DND-41 (cell line): ENCODE data around the gene C1orf210.

ENCODE experiments used
- ATAC-seq: fragments of 200-7000 bp; cut with Tn5 transposase; 3 replicates; pipeline ENCODE4 v1.9.1; 2021; ENCODE audit warnings: low read depth; ENCODE audit not compliant: insufficient read depth
- DNase-seq: peaks from one replicate; pipeline ENCODE4 v3.0.0-alpha.2; 2020
- H2AFZ ChIP-seq: 2 replicates; pipeline ENCODE4 v1.6.0; 2012; ENCODE audit warnings: low read depth, low read length
- H3K27ac ChIP-seq: 2 replicates; pipeline ENCODE4 v1.5.1; 2012; ENCODE audit warnings: low read length, inconsistent platforms
- H3K27me3 ChIP-seq: fragments of 200-600 bp; sonication (generic); 2 replicates; pipeline ENCODE4 v1.6.0; 2012; ENCODE audit warnings: low read length, mild to moderate bottlenecking, inconsistent platforms; ENCODE audit not compliant: insufficient read depth, poor library complexity
- H3K36me3 ChIP-seq: 2 replicates; pipeline ENCODE4 v1.5.1; 2012; ENCODE audit warnings: low read length, inconsistent platforms; ENCODE audit not compliant: insufficient read depth
- H3K4me1 ChIP-seq: 2 replicates; pipeline ENCODE4 v1.5.1; 2012; ENCODE audit warnings: mild to moderate bottlenecking, low read length; ENCODE audit not compliant: insufficient read depth
- H3K4me2 ChIP-seq: 2 replicates; pipeline ENCODE4 v1.6.0; 2012; ENCODE audit warnings: mild to moderate bottlenecking, moderate library complexity, low read length, inconsistent platforms; ENCODE audit not compliant: insufficient read depth
- H3K4me3 ChIP-seq, 2 experiments: fragments of 200-600 bp in 1 of 2; shearing (Covaris generic) in 1 of 2; 2 replicates each; pipeline ENCODE4 v1.5.1; 2012 to 2016; ENCODE audit warnings: inconsistent platforms in 2 of 2, low read length in 2 of 2, mild to moderate bottlenecking in 2 of 2, low read depth in 1 of 2, moderate library complexity in 1 of 2
- H3K79me2 ChIP-seq: 2 replicates; pipeline ENCODE4 v1.6.0; 2012; ENCODE audit warnings: low read length, inconsistent platforms; ENCODE audit not compliant: insufficient read depth
- H3K9ac ChIP-seq: 2 replicates; pipeline ENCODE4 v1.6.0; 2012; ENCODE audit warnings: low read depth, mild to moderate bottlenecking, inconsistent platforms, low read length, moderate library complexity
- H3K9me3 ChIP-seq: 2 replicates; pipeline ENCODE4 v1.5.1; 2012; ENCODE audit warnings: low read length, moderate library complexity, mild to moderate bottlenecking, inconsistent platforms; ENCODE audit not compliant: insufficient read depth, severe bottlenecking
- H4K20me1 ChIP-seq: 2 replicates; pipeline ENCODE4 v1.6.0; 2012; ENCODE audit warnings: low read length; ENCODE audit not compliant: insufficient read depth
- CTCF ChIP-seq: IDR thresholded peaks from 2 replicates; pipeline ENCODE4 v1.5.1; 2012; ENCODE audit warnings: borderline replicate concordance, low read length, moderate library complexity, mild to moderate bottlenecking; ENCODE audit not compliant: poor library complexity, severe bottlenecking; ENCODE audit errors: extremely low read depth
- EZH2 ChIP-seq: IDR thresholded peaks from 3 replicates; pipeline ENCODE4 v1.6.1; 2012; ENCODE audit warnings: borderline replicate concordance, low read depth, mild to moderate bottlenecking, moderate library complexity, low read length, inconsistent platforms; ENCODE audit not compliant: severe bottlenecking

Gene C1orf210

GRCh38 chr1:43243299-43243698 is 42.1 kb downstream of the C1orf210 start:
- Histone ChIP-seq H3K9ac (no peak overlapping the region), H3K27me3 (peaks cover 3% of the 10 kb centered on the region), H3K36me3 (no peaks in the 10 kb centered on the region), H3K4me2 (no peak overlapping the region), H3K79me2 (no peaks in the 10 kb centered on the region), H3K4me3 (no peak overlapping the region), H3K27ac (no peak overlapping the region), H2AFZ (no peak overlapping the region), H4K20me1 (no peaks in the 10 kb centered on the region), H3K9me3 (peaks cover 5% of the 10 kb centered on the region), H3K4me1 (no peaks in the 10 kb centered on the region)
- TF ChIP-seq CTCF (no peak), EZH2 (no peak)
- ATAC-seq (no peak), DNase-seq (no peak)

DNA sequence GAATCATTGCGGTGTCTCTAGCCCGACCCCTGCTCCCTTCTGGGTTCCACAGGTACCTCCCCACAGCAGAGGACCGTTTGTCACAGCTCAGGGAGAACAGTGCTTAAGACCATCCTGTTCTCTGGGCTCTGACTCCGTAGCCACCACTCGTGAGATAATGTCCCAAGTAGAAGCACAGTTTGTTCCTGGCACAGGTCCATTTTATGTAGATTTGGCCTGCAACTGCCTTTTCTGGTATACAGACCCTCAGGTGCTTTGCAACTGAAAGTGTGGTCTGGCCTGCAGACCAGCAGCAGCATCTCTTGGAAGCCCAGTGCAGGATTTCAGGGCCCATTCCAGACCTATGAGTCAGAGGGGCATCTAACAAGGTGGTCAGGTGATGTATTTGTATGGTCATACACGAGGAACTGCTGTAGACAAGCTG is 44.0 kb downstream of the C1orf210 start:
- Histone ChIP-seq H3K9me3 (no peaks in the 10 kb centered on the region), H3K4me2 (no peak overlapping the region), H3K36me3 (no peaks in the 10 kb centered on the region), H3K9ac (no peak overlapping the region), H4K20me1 (no peaks in the 10 kb centered on the region), H3K4me1 (no peaks in the 10 kb centered on the region), H3K27ac (no peak overlapping the region), H3K79me2 (no peaks in the 10 kb centered on the region), H3K27me3 (peaks cover 3% of the 10 kb centered on the region), H3K4me3 (no peak overlapping the region), H2AFZ (no peak overlapping the region)
- ATAC-seq: no peak
- no peak for TF ChIP-seq EZH2
- no peak for DNase-seq

DNA sequence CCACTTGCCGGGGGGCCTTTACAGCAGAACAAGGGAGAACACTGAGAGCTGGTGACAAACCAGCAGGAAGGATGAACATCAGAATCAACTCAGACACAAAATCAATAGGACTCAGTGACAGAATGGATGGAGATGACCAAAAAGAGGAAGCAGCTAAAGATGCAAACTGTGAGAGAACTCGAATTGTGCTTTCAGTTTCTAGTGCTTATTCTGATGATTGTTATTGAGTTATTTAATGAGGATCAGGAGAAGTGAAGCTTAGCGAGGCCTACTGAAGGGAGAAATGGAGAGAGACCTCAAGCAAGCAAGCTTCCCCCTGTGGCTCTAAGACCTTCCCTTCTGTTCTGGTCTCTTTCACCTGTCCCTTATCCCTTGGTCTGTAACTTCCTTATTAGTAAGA is 45.9 kb downstream of the C1orf210 start:
- no peak for TF ChIP-seq EZH2
- no peak for TF ChIP-seq CTCF
- no peaks in the 10 kb centered on the region for H3K36me3 ChIP-seq
- H3K9ac ChIP-seq: no peak overlapping the region
- no peaks in the 10 kb centered on the region for H3K9me3 ChIP-seq
- H3K27ac ChIP-seq: no peak overlapping the region
- H4K20me1 ChIP-seq: no peaks in the 10 kb centered on the region
- peaks cover 8% of the 10 kb centered on the region for H3K27me3 ChIP-seq
- no peak overlapping the region for H3K4me3 ChIP-seq
- H2AFZ ChIP-seq: no peak overlapping the region
- H3K4me2 ChIP-seq: no peak overlapping the region
- no peaks in the 10 kb centered on the region for H3K79me2 ChIP-seq
- no peaks in the 10 kb centered on the region for H3K4me1 ChIP-seq
- ATAC-seq: no peak
- DNase-seq: no peak

GRCh38 chr1:43238991-43239469 is 46.4 kb downstream of the C1orf210 start:
- Histone ChIP-seq H3K79me2 (no peaks in the 10 kb centered on the region), H3K9ac (no peak overlapping the region), H3K9me3 (no peaks in the 10 kb centered on the region), H4K20me1 (no peaks in the 10 kb centered on the region), H3K4me3 (no peak overlapping the region), H3K27me3 (peaks cover 8% of the 10 kb centered on the region), H2AFZ (no peak overlapping the region), H3K4me1 (no peaks in the 10 kb centered on the region), H3K36me3 (no peaks in the 10 kb centered on the region), H3K4me2 (no peak overlapping the region), H3K27ac (no peak overlapping the region)
- ATAC-seq: no peak
- DNase-seq: no peak
- TF ChIP-seq CTCF (no peak), EZH2 (no peak)
